NCI-H2081 treated with DMSO at 0.1 percent for 48 hours (cell line): Measurements from ENCODE around the gene DOCK3.

Experiments used
- DNase-seq: peaks from one replicate; lab custom pipeline; 2025; lab: John Stamatoyannopoulos, UW

Gene DOCK3

DNA sequence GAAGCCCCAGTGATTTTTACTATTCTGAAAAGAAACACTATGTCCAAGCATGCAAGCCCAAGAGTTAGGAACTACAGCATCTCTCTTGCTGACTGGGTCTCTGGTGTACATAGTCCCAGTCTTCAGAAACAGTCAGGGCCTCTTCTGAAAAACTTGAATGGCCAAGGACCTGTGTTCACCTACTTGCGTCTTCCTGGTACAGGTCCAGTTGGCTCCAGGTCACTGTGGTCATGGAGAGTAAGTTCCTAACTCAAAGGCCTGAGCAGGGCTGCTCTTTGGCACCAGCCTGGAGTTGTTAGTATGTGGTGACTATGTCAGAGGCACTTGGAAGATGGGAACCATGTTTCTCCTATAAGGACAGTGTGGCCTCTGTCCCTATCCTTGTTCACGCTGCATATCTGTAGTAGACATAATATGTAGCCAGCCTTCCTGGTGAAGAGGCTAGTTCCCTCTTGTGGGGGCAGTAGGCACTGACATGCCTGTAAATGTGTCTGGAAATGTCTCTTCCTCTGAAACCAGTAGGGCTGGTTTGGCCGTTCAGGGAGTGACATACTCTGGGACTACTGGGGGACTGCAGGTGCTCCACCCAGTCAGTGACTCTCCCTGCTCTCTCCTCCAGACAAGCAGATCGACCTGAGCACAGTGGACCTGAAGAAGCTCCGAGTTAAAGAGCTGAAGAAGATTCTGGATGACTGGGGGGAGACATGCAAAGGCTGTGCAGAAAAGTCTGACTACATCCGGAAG, 713.7 kb downstream of the DOCK3 start:
- DNase-seq: no peak

DNA sequence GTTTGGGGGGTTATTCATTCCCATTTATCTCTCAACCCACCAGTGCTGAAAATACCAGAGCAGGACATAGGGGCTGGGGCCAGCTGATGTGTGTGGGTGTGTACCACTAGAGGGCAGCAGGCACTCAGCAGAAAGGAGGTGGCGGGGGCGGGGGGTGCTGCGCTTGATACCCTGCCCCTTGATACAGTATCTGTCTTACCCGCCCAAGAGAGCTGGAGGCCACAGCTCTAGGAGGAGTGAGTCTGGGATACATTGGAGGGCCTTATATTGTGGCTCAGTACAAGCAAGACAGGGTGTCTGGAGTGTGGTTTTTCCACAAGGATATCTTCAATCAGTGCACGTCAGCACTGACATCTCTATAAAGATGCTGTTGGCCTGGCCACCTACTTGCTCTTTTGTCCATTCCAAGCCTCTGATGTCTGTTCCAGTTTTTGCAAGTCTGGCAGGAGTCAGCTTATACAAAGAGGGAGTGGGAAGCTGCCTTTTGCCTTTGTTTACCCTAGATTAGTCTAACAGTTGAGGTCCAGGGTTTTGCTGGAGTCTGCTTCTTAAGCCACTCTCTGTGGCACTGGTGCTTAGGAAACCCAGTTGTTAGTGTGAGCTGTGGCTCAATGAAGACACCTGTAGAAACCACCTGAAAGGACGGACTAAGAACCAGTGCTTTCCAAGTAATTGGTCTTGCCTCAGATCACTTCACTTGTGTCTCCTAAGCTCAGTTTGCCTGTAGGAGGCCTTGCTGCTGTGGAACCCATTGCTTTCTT, 714.9 kb downstream of the DOCK3 start:
- DNase-seq: no peak

DNA sequence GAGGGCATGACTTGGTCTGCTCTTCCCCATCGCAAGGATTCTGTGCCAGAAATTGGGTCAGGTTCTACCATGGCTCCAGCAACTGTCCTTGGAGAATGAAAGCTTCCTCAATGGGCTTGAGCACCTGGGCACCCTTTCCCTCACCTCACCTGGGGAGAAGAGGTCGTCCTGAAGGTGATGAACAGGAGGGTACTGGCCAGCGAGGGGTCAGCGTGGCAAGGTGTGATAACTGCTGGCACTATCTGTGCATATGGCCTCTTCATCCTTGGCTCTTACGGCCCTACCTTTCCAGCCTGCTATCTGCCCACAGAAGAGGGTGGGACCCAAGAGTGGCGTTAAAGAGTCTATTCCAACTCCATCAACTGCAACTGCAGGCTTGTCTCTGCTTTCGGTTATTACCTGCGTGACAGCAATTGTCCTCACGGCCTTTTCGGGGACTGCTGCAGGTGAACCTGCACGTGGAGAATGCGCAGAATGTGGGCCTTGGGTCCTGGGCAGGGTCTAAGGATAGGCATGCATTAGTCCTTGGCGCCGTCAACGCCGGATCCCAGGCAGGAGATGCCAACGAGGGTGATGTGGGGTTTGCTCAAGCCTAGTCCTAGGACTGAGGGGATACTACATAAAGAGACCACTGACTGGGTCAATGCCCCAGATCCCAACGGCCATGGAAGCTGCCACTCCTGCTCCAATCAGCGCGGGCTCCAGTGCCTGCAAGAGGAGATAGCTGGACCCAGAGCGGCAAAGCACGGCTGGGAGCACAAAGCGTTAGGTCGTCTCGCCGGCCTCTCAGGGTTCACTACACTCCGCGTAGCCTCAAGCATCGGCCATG, 715.7 kb downstream of the DOCK3 start:
- DNase-seq: no peak

DNA sequence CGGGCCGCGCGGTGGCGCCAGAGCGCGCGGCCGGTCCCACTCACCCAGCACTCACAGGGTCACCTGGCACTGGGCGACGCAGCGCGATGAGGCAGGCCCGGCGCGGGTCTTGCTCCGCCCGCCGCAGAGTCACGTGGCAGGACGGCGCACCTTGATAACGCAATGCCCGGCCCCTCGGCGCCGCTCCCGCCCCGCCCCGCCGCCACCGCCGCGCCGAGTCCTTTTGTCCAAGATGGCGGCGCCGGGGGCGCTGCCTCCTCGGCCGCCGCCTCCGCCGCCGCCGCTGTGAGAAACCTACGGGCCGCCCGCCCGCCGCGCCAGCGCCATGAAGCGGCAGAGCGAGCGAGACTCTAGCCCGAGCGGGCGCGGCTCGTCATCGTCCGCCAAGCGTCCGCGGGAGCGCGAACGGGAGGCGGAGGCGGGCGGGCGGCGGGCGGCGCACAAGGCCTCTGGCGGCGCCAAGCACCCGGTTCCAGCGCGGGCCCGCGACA, 716.4 kb downstream of the DOCK3 start, which contains the start of gene RBM15B:
Gene RBM15B (plus strand): TSS at position 211 of the 491 bp plus-strand sequence. CDS start 115 bp downstream, at position 326.
- DNase-seq: peak; percentile 9

DNA sequence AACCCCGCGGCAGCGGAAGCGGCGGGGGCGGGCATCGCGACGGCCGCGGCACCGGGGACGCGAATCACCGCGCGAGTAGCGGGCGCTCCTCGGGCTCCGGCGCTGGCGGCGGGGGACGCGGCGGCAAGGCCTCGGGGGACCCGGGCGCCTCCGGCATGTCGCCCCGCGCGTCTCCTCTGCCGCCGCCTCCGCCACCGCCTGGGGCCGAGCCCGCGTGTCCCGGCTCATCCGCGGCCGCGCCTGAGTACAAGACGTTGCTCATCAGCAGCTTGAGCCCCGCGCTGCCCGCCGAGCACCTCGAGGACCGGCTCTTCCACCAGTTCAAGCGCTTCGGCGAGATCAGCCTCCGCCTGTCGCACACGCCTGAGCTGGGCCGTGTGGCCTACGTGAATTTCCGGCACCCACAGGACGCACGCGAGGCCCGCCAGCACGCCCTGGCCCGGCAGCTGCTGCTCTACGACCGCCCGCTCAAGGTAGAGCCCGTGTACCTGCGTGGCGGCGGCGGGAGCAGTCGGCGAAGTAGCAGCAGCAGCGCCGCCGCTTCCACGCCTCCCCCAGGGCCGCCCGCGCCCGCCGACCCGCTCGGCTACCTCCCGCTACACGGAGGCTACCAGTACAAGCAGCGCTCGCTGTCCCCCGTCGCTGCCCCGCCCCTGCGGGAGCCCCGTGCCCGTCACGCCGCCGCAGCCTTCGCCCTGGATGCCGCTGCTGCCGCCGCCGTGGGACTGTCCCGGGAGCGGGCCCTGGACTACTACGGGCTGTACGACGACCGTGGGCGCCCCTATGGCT, 717.0 kb downstream of the DOCK3 start:
- no peak for DNase-seq

DNA sequence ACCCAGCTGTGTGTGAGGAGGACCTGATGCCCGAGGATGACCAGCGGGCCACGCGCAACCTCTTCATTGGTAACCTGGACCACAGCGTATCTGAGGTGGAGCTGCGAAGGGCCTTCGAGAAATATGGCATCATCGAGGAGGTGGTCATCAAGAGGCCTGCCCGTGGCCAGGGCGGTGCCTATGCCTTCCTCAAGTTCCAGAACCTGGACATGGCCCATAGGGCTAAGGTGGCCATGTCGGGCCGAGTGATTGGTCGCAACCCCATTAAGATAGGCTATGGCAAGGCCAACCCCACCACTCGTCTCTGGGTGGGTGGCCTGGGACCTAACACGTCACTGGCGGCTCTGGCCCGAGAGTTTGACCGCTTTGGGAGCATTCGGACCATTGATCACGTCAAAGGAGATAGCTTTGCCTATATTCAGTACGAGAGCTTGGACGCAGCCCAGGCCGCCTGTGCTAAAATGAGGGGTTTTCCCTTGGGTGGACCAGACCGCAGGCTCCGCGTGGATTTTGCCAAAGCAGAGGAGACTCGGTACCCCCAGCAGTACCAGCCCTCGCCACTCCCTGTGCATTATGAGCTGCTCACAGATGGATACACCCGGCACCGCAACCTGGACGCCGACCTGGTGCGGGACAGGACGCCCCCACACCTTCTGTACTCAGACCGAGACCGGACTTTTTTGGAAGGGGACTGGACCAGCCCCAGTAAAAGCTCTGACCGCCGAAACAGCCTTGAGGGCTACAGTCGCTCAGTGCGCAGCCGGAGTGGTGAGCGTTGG, 717.8 kb downstream of the DOCK3 start:
- no peak for DNase-seq

DNA sequence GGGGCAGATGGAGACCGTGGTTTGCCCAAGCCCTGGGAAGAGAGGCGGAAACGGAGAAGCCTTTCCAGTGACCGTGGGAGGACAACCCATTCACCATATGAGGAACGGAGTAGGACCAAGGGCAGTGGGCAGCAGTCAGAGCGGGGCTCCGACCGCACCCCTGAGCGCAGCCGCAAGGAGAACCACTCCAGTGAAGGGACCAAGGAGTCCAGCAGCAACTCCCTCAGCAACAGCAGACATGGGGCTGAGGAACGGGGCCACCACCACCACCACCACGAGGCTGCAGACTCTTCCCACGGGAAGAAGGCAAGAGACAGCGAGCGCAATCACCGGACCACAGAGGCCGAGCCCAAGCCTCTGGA, 718.4 kb downstream of the DOCK3 start:
- no peak for DNase-seq

DNA sequence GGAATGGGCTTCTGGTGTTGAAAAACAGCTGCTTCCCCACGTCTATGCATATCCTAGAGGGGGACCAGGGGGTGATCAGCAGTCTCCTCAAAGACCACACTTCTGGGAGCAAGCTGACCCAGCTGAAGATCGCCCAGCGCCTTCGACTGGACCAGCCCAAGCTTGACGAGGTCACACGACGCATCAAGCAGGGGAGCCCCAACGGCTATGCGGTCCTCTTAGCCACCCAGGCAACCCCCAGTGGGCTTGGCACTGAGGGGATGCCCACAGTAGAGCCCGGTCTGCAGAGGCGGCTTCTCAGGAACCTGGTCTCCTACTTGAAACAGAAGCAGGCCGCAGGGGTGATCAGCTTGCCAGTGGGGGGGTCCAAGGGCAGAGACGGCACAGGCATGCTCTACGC, 718.8 kb downstream of the DOCK3 start:
- DNase-seq: no peak

DNA sequence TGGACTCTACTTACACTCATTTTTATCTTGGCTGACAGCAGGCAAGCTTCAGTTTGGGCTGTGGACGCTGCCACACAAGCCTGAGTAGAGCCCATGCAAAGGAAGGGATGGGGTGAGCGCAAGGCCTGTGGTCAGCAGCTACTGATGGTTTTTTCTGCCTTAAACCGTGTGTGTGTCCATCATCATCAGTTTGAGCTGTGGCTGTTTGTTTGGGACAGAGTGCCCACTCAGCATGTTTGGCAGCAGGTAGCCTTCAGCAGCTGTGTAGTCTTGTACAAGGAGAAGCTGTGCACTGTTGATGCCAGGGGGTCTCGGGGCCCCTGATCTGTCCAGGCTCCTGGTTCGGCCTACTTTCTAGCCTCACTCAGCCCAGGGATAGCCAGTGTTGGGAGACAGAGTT, 719.8 kb downstream of the DOCK3 start:
- DNase-seq: no peak

DNA sequence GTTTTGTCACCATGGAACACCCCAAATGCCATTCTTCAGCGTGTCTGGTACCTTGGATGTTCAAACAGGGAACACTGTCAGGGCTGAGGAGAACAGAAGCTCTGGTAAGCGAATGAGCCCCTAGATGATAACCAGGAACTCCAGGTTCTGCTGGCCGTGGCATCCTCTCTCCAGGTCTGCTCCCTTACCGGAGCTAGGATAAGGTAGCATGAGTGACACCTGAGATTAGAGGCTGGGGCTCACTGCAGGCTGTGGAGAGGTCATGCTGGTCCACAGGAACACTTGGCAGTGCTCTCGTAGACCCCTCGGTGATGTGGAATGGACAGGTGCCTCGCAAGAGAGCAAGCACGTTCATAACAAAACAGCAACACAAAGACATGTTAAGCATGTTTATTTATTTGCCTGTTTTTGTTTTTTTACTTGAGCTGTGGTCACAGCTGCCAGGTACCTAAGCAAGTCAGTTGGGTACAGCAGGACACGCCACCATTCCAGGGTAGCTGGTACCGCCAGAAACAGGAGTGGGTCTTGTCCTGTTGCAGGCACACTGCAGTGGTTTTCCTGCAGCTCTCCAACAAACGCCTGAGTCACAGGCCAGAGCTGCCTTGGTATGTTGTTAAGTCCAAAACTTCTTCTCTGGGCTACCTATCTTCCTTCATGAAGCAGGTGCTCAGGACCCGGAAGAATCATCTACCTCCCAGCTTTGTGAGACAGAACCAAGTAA, 720.9 kb downstream of the DOCK3 start:
- DNase-seq: no peak

DNA sequence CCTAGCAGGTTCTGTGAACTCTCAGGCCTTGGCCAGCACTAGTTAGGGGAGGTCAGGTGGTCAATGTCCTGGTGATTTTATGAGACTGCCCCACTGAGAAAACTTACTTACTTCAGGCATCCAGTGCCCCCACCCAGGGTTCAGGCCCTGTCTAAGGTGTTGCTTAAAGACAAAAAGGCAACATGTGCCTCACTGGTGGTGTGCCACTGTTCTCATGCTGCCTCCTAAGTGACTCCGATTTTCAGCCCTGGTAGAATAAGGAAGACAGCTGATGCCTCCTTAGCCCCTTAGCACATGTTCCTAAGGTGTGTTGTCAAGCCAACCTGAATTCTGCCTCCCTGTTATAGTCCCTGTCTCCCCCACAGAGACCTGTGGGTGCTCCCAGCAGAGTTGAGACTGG, 721.7 kb downstream of the DOCK3 start:
- DNase-seq: no peak

DNA sequence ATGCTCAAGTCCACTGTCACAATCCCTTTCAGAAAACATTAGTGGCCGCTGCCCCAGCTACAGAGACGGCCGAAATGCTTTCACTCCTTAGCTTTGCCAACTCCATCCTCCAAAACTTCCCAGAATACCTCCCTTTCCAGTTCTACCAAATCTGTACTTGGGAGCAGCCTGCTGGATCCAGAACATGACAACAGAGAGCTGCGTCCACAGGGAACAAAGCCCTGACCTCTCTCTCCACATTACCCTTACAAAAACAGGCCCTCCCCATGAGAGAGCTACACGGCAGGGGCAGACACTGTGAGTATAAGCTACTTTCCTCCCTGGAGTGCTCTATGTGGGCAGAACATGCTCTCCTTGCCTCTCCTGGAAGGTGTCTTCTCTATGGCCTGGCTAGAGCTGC, 722.7 kb downstream of the DOCK3 start:
- no peak for DNase-seq

DNA sequence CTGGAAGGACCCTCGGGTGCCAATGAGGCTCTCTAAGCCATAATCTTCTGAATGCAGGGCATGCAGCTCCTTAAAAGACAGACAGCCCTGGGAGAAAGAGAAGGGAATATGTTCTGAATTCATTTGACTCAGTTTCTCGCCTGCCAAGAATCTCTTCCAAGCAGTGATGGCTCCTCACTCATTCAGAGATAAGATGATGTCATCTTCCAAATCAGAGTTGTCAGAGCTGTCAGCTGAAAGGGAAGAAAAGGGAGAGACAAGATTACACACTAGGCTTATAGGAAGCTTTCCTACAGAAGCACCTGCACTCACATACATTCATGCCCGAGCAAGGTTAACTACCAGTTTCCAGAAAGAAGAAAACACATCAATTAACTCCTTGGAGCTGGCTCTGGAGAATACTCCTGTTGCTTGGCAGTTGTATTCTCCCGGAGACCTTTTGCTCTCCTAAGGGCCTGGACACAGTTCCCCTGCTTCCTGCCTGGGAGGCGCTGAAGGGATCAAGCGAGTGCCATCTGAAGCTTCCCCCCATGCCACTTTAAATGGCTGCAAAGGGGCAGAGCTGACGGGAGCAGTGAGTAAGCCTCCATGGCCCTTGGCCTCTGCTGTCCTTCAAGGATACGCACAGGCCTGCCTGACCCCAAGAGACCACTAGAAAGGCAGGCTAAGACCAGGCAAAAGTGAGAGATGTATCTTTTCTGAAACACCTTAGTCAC, 724.0 kb downstream of the DOCK3 start:
- DNase-seq: no peak

DNA sequence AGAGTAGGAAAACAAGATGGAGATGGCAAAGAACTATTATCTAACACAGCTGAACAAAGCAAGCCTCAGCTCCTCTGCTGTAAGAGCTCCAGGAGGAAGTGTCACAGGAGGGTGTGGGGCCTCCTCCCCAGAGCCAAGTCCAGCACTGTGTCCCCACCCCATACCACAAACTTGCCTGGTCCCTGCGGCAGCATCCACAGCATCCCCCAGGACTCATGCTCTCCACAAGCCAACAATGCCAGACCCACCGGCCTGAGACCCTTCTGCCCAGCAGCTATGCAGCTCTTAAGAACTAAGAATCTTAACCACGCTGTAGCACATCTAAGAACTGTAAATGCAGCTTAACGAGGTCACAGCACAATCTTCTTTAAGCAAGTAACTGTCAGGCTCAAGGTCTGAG, 725.4 kb downstream of the DOCK3 start:
- no peak for DNase-seq

DNA sequence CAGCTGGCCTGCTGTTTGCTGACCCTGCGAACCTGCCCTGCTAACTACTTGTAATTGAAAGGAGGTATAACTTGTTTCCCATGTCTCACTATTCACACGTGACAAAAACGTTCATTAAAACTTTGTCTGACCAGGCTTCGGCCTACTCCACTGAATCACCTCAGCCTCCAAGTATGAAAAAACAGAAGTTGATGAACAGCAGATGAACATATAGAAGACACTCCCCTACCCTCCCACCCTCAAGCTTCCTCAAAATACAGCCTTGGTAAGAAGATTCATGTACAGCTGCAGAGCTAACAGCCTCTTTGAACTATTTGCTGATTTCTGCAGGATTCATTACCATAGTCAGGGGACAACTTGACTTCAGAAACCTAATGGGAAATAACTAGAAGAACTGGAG, 727.0 kb downstream of the DOCK3 start:
- DNase-seq: no peak

DNA sequence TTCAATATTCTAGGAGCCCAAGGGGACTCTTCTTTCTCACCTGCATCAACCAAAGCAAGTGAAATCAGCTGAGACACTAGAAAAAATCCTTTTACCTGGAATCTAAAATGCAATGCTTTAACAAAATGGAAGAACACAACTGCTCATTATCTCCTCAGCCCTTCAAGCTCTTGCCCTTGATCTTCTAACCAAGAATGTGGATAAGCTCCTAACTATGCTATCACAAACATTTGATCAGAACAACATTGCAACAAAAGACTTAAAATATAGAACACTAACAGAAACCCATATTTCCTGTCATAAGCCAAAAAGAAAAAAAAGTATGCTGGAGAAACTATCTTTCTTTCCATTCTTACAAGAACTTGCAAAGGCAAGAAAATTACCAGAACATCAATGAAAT, 728.9 kb downstream of the DOCK3 start:
- DNase-seq: no peak

DNA sequence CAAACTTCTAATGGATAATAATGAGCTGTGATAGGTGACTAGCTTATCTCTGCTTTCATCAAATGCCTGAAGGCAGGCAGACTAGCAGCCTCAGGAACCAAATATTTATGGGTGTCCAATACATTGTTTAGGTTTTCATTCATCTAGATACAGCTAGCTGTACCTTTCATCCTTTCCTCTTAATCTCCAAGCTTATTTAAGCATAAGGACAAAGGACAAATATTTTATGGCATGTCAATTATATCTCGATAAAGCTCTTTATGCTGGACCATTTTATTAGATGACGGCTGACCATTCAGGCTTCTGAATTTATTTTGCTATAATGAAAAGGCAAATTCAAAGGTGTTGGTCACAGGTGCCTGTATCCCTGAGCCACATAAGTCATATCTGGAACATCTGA, 733.3 kb downstream of the DOCK3 start:
- DNase-seq: no peak

DNA sequence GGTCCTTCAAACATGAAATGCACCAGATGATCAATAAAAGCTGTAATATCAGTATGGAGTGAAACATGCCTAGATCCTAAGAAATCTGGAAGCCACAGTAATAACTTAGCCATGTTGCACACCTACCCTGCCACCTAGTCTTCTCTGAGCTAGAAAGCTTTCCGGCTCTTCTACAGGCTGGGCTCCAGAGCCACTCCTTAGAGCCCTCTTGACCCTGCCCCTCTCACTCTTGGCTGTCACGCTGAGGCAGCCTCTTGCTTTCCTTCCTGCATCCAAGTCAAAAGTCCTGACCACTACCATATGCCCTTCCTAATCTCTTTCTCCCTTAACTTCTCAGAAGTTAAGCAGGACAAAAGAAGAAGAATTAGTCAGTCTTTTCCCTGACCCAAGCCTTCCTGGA, 734.1 kb downstream of the DOCK3 start:
- DNase-seq: no peak

DNA sequence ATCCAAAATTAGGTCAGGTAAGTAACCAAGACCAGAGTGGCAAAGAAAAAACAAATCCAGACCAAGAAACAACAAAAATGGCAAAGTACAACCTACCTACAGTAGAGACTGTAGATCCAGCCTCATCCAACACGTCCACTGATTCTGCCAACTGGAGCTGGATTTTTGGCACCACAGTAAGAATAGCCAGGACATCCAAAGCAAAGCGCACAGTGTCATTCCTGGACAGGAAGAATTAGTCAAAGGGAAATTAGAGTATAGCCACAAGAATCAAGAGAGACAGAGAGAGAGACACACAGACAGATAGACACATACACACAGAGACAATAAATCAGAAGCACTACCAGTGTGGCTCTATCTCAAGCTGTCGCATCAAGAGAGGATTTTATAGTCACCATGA, 747.5 kb downstream of the DOCK3 start:
- no peak for DNase-seq

DNA sequence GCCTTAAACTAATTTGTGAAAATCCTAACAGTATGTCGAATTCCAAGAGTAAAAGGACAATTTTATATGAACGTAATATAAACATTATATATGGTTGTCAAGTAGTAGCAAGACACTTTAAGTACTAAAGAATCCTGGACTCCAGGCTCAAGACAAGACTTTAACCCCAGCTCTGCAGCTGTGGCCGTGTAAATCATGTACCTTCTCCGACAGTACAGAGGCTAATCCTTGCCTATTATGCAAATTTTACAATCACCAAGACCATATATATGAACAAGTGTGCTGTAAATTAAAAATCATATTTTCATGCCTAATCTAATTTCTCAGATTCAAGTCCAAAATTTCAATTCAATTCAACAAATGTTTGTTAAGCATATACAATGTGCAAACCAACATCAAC, 752.2 kb downstream of the DOCK3 start:
- DNase-seq: no peak
